Raji (cell line): ENCODE data around the gene PBX3.

Experiments used
- POLR2A ChIP-seq: IDR thresholded peaks from 2 replicates; pipeline ENCODE4 v1.6.1; 2011; ENCODE audit warnings: low read depth, low read length, control low read depth; ENCODE audit not compliant: insufficient read depth

Gene PBX3

GRCh38 chr9:125950880-125951471 is 203.8 kb downstream of the PBX3 start:
- no peak for TF ChIP-seq POLR2A

- TF ChIP-seq POLR2A: no peak
Observed at GRCh38 chr9:125953314-125954019, 206.3 kb downstream of the PBX3 start.

- TF ChIP-seq POLR2A: no peak
Observed at GRCh38 chr9:125956102-125956501, 208.9 kb downstream of the PBX3 start.

- TF ChIP-seq POLR2A: no peak
Observed at GRCh38 chr9:125959315-125959714, 212.1 kb downstream of the PBX3 start.

- no peak for TF ChIP-seq POLR2A
Observed at GRCh38 chr9:125959951-125960619, 212.9 kb downstream of the PBX3 start.

- no peak for TF ChIP-seq POLR2A
Observed at GRCh38 chr9:125960626-125961025, 213.5 kb downstream of the PBX3 start.

GRCh38 chr9:125961072-125961471 is 213.9 kb downstream of the PBX3 start:
- TF ChIP-seq POLR2A: no peak

- no peak for TF ChIP-seq POLR2A
Observed at GRCh38 chr9:125963932-125964331, 216.8 kb downstream of the PBX3 start.

- TF ChIP-seq POLR2A: no peak
Observed at GRCh38 chr9:125964702-125965225, 217.6 kb downstream of the PBX3 start.

- TF ChIP-seq POLR2A: no peak
Observed at GRCh38 chr9:125965477-125965876, 218.3 kb downstream of the PBX3 start.

- TF ChIP-seq POLR2A: no peak
Observed at GRCh38 chr9:125966466-125966865, 219.3 kb downstream of the PBX3 start.

GRCh38 chr9:125966959-125967711 is 220.0 kb downstream of the PBX3 start:
- TF ChIP-seq POLR2A: no peak

- TF ChIP-seq POLR2A: no peak
Observed at GRCh38 chr9:125968714-125969374, 221.7 kb downstream of the PBX3 start.

GRCh38 chr9:125969462-125969861 is 222.3 kb downstream of the PBX3 start:
- no peak for TF ChIP-seq POLR2A

GRCh38 chr9:125969868-125970267 is 222.7 kb downstream of the PBX3 start:
- no peak for TF ChIP-seq POLR2A
